HCT116 (cell line): ENCODE results near the gene STK32B.

Experiments
- CBX3 ChIP-seq: IDR thresholded peaks from 2 replicates; pipeline ENCODE4 v1.6.1; 2012; ENCODE audit warnings: low read depth
- CEBPB ChIP-seq: IDR thresholded peaks from 2 replicates; pipeline ENCODE4 v1.6.1; 2012; ENCODE audit warnings: low read depth
- EZH2 ChIP-seq: fragments of 200-600 bp; sonication (generic); IDR thresholded peaks from 2 replicates; pipeline ENCODE4 v1.6.1; 2017; ENCODE audit warnings: antibody characterized with exemption, mixed run types
- EZH2phosphoT487 ChIP-seq: fragments of 200-600 bp; IDR thresholded peaks from 2 replicates; pipeline ENCODE4 v1.6.1; 2018; ENCODE audit warnings: antibody characterized with exemption, borderline replicate concordance
- POLR2A ChIP-seq: IDR thresholded peaks from 2 replicates; pipeline ENCODE4 v1.7.0; 2011; ENCODE audit warnings: borderline replicate concordance; ENCODE audit not compliant: insufficient read depth, insufficient read length; ENCODE audit errors: extremely low read depth
- POLR2AphosphoS5 ChIP-seq: IDR thresholded peaks from 2 replicates; pipeline ENCODE4 v1.6.1; 2011; ENCODE audit warnings: mild to moderate bottlenecking, low read depth, low read length, moderate library complexity
- SIN3A ChIP-seq: IDR thresholded peaks from 2 replicates; pipeline ENCODE4 v1.6.1; 2012; ENCODE audit warnings: low read depth
- SRF ChIP-seq: IDR thresholded peaks from 2 replicates; pipeline ENCODE4 v1.6.1; 2012; ENCODE audit warnings: low read depth
- TCF7L2 ChIP-seq: IDR thresholded peaks from 2 replicates; pipeline ENCODE4 v1.7.0; 2011; ENCODE audit warnings: borderline replicate concordance, inconsistent platforms; ENCODE audit not compliant: insufficient read depth, insufficient read length; ENCODE audit errors: extremely low read depth
- YY1 ChIP-seq: IDR thresholded peaks from 2 replicates; pipeline ENCODE4 v1.6.1; 2011; ENCODE audit warnings: low read length, low read depth, moderate library complexity, mild to moderate bottlenecking; ENCODE audit not compliant: insufficient replicate concordance; ENCODE audit errors: extremely low read depth
- TF ChIP-seq, protein P1 (sequence below), 3 experiments: fragments of 200-600 bp in 1 of 3; sonication (generic) in 1 of 3; IDR thresholded peaks in 2 of 3; conservative IDR thresholded peaks in 1 of 3; 2 replicates each; pipeline ENCODE4 v1.5.1; 2012 to 2017; ENCODE audit warnings: low read depth in 2 of 3, low read length in 2 of 3, antibody characterized with exemption in 1 of 3, borderline replicate concordance in 1 of 3, control low read depth in 1 of 3, mild to moderate bottlenecking in 1 of 3, mixed read lengths in 1 of 3, mixed run types in 1 of 3, moderate library complexity in 1 of 3; ENCODE audit not compliant: insufficient read depth in 1 of 3
- TF ChIP-seq, protein P2 (sequence below): IDR thresholded peaks from 2 replicates; pipeline ENCODE4 v1.6.1; 2012
- TF ChIP-seq, protein P3 (sequence below): IDR thresholded peaks from 2 replicates; pipeline ENCODE4 v1.6.1; 2012

DNA sequence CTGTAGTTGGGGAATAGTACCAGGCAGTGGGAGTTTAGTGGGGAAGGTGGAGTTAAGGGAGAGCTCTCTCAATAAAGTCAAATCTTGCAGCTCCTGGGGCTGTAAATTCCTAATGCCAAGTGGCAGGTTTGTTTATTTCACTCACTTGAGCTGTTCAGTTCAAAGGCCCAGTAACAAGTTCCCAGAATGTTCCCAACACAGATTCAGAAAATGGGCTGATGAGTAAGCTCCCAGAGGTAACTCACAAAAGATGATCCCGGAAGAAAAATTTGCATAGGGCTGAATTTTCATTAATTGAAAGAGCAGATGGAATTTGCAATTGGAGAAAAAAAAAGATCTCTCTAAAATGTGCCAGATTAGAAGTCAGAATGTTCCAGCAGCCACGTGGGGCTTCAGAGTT is 370.9 kb downstream of the STK32B start:
- TF ChIP-seq, protein P1, sequence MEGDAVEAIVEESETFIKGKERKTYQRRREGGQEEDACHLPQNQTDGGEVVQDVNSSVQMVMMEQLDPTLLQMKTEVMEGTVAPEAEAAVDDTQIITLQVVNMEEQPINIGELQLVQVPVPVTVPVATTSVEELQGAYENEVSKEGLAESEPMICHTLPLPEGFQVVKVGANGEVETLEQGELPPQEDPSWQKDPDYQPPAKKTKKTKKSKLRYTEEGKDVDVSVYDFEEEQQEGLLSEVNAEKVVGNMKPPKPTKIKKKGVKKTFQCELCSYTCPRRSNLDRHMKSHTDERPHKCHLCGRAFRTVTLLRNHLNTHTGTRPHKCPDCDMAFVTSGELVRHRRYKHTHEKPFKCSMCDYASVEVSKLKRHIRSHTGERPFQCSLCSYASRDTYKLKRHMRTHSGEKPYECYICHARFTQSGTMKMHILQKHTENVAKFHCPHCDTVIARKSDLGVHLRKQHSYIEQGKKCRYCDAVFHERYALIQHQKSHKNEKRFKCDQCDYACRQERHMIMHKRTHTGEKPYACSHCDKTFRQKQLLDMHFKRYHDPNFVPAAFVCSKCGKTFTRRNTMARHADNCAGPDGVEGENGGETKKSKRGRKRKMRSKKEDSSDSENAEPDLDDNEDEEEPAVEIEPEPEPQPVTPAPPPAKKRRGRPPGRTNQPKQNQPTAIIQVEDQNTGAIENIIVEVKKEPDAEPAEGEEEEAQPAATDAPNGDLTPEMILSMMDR (IDR thresholded peaks at IDR 0.05 in 2 of 3, conservative IDR thresholded peaks at IDR 0.05 in 1 of 3; ENCODE audit: borderline replicate concordance in 1 of 3, insufficient read depth in 1 of 3, low read depth in 2 of 3, low read length in 2 of 3): no peak
- no peak for TF ChIP-seq SIN3A
- no peak for TF ChIP-seq CEBPB
- TF ChIP-seq, protein P2, sequence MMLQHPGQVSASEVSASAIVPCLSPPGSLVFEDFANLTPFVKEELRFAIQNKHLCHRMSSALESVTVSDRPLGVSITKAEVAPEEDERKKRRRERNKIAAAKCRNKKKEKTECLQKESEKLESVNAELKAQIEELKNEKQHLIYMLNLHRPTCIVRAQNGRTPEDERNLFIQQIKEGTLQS: no peak
- TF ChIP-seq POLR2A: no peak
- TF ChIP-seq SRF: no peak
- TF ChIP-seq EZH2phosphoT487: no peak
- no peak for TF ChIP-seq TCF7L2
- TF ChIP-seq POLR2AphosphoS5: no peak
- no peak for TF ChIP-seq YY1
- TF ChIP-seq CBX3: no peak
- no peak for TF ChIP-seq EZH2
- TF ChIP-seq, protein P3, sequence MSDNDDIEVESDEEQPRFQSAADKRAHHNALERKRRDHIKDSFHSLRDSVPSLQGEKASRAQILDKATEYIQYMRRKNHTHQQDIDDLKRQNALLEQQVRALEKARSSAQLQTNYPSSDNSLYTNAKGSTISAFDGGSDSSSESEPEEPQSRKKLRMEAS: no peak
